Hypothalamus (tissue), 51 donors: Measurements from ENCODE around the gene CDH13.

Source experiments
- DNase-seq, 51 donors: peaks; one replicate each; lab custom pipeline; 2025; lab: John Stamatoyannopoulos, UW

The CDH13 gene

GRCh38 chr16:83308414-83308813, 681.6 kb downstream of the CDH13 start:
- DNase-seq, result no peak

DNA sequence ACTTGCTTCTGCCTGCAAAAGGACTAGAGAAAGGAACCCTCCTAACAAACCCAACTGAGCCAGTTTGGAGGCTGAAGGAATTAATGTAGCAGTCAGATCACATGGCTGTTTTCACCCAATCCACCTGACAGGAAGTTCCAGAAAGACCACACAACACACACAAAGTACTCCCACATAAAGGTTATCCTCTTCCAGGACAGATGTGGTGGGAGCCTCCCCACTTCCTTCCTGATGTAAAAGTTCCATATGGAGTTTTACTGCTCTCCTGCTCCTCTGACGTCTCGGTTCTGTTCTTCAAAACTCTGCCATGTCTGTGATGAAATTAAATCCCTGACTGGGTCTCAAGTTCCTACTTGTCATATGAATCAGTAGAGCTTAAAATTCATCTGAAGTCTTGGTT, 684.0 kb downstream of the CDH13 start:
- no peak for DNase-seq

DNA sequence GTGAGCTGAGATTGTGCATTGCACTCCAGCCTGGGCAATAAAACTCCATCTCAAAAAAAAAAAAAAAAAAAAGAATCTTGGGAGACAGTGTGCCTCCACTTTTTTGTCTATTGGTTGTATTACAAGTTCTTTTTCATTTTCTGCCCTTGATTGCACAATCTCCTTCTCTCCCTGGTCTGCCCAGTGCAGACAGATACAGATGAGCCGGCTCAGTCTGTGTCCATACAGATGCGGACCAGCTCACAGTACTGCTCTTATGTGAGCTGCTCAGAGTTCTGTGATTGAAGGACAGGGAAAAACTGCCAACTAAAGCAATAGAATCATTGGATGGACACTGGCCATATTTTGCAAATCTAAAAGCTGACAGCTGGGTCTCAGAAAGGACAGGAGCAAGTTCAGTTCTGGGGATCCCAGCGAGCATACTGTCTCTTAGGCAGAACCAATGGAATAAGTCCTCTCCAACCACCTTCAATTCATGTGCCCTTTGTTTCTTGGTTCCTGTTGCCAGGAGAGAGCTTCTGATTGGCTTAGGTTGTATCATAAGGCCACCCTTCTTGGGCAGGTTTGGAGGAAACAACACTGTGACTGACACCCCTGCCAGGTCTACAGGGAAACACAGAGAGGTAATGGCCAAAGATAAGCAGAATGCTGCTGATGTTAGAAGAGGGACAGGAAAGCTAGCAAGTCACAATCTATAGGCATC, 685.4 kb downstream of the CDH13 start:
- DNase-seq, result peak in 1 of 51 donors; percentile 23

DNA sequence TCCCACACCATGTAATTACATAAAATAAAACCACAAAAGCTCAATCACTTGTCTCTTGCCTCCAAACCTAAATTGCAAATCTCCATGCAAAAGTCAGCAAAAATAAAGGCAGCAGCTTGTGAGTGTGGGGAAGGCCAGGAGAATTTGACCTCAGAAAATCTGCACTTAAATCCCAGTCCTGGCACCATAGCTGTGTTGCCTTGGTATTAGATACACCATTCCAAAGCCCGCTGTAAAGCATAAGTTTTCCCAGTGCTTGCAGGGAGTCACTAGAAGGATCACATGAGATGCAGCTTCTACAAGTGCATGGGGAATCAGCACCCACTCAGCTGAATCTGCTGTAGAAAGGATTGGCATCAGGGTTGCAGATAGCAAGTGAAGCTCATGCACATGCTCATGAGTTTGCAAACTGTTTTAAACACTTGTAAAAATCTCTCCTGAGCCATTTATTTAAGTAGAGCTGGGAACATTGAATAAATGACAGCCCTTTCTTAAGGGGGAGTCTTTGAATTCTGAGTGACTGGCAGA, 686.0 kb downstream of the CDH13 start:
- DNase-seq, result peak in 1 of 51 donors; percentile 43

DNA sequence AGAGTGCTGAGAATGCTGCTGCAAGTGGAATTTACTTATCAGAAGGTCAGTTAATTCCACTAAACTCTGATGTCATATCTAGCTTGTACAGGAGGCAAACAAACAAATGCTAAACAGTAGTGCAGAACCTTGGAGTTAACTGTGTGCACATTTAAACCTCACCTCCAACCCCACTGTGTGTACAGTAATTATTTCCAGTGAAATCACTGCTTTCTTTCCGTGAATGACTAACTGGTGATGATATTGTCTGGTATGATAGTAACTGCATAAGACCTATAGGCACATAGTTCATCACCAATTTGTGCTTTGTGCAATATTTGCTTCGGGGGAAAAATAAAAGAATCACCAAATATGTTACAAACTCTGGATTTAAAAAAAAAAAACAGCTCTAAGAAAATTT, 688.5 kb downstream of the CDH13 start:
- no peak for DNase-seq

DNA sequence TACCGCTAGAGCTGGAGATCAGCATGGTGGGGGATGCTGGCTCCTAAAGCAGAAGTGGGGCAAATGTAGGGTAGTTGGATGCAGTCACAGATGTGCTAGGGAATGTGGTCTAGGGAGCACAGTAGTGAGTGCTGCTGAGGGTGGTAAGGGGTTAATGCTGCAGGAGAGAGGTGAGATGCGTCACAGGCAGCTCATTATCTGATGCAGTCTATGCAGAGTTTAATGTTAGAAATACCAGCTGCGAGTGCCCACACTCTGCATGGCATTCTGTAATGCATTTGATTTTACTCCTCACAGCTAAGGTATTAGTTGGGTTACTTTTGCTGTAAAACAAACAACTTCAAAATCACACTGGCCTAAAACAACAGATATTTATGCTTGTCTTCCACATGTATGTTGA, 689.7 kb downstream of the CDH13 start:
- peak in 1 of 51 donors; percentile 7 for DNase-seq

GRCh38 chr16:83318390-83318789, 691.6 kb downstream of the CDH13 start:
- DNase-seq, result no peak

GRCh38 chr16:83328936-83329335, 702.2 kb downstream of the CDH13 start:
- DNase-seq, result no peak

DNA sequence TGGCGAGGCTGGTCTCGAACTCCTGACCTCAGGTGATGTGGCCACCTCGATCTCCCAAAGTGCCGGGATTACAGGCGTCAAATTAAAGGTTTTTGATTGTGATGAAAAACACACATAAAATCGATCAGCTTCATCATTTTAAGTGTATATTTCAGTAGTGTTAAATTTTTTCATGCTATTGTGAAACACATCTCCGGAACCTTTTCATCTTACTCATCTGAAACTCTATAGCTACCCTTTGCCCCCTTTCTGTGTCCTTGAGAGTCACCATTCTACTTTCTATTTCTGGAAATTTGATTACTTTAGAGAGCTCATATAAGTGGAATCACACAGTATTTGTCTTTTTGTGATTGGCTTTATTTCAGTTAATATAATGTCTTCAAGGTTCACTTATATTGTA, 702.7 kb downstream of the CDH13 start:
- no peak for DNase-seq

- no peak for DNase-seq
These were observed 703.5 kb downstream of the CDH13 start for GRCh38 chr16:83330251-83330650.

GRCh38 chr16:83335076-83335475, 708.3 kb downstream of the CDH13 start:
- DNase-seq, result no peak

GRCh38 chr16:83336603-83337002, 709.8 kb downstream of the CDH13 start:
- DNase-seq, result no peak

GRCh38 chr16:83338138-83338537, 711.4 kb downstream of the CDH13 start:
- no peak for DNase-seq

GRCh38 chr16:83338941-83339340, 712.2 kb downstream of the CDH13 start:
- DNase-seq, result no peak

GRCh38 chr16:83343935-83344366, 717.2 kb downstream of the CDH13 start:
- no peak for DNase-seq

- DNase-seq, result peak in 2 of 51 donors; percentile 11 to 24
These were observed 719.3 kb downstream of the CDH13 start for GRCh38 chr16:83345846-83346640.

DNA sequence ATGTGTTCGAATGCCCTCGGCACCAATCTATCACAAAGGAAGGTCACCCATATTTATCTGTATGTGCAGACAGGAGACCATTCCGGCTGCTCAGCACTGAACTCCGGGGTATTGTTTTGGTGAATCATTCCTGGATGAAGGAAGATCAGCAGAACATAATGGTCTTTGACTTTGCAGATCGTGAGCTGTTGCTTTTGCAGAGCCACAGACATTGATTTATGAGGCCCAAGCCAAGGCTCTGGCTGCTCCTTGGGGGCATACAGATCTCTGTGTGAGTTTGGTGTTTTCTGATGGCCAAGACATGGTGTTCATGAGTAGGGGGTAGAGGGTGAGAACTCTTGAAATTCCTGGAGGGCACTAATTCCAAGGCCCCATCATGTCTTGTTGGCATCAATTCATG, 722.2 kb downstream of the CDH13 start:
- no peak for DNase-seq

GRCh38 chr16:83350481-83350880, 723.7 kb downstream of the CDH13 start:
- no peak for DNase-seq

DNA sequence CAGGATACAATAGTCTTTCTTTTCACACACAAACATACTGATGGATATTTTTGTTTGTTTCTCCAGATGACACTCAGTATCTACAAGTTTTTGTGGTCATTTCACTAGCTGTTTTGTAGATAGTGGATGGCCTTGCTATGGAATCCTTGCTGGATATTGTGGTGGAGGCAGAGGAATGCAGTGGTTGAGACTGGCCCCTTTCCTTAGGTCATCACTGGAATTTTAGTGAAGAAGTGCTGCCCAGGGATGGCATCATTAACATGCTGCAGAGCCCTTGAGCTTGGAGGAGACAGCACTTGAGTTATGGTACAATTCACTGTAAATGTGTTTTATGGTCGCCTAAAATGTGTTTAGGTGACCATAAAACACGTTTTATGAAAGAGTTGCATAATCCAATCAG, 725.1 kb downstream of the CDH13 start:
- no peak for DNase-seq

DNA sequence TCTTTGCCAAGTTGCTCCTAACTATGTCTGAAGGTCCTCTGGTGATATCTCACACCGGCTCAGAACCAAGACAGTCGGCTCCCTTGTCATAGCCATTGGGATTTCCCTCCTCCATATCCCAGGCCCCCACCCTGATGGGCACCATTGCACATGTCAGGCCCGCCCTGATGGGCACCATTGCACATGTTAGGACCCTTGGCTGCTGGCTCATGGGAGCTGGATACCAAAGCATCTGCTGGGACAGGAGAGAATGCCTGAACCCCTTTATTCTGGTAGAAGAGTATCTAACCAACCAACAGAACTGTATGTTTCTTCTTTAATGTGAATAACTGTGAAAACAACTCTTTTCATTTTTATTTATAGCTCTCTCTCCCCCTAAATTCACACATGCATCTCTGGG, 726.5 kb downstream of the CDH13 start:
- no peak for DNase-seq

DNA sequence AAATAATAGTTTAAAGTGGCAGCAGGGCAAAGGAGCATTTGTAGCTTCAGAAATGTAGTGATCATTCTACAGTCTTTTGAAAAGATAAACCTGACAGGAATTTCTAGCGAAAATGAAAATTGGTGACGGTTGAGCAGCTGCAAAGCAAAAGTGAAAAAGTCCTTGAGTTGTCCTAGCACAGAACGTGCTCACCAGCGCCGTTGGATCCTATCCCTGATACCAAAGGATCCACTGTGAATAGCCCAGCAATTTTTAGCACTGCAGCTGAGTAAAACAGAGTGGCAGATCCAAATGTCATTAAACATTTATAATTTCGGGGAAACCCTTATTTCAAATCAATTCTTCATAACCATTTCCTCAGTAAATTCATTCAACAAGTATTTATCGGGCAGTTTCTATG, 727.2 kb downstream of the CDH13 start:
- DNase-seq, result no peak
